ENCODE results near the gene CCNL1.

GRCh38 chr3:157195965-157196364 lies 36.0 kb upstream of the CCNL1 start:
- TF ChIP-seq POLR2AphosphoS5 (IDR thresholded peaks at IDR 0.05; ENCODE audit: low read depth, low read length), result no peak
- TF ChIP-seq POLR2A (IDR thresholded peaks at IDR 0.05; ENCODE audit: low read depth, low read length), result no peak
